Activated naive CD8-positive, alpha-beta T cell treated with anti-CD3 and anti-CD28 coated beads for 36 hours (primary cell): ENCODE results near the gene EPHA1. TPM values are rescaled to one million over a fixed set of nuclear protein-coding genes. Genes with fewer than 3 reads are reported as not detected.

Source experiments
- DNase-seq: peaks from one replicate; pipeline ENCODE4 v3.0.0; 2021
- H3K27ac Mint-ChIP-seq: one replicate; pipeline ENCODE4 v1.8.0; 2022; ENCODE audit warnings: mild to moderate bottlenecking, moderate library complexity, mixed read lengths
- H3K27me3 Mint-ChIP-seq: one replicate; pipeline ENCODE4 v1.8.0; 2022; ENCODE audit warnings: mild to moderate bottlenecking, mixed read lengths
- H3K36me3 Mint-ChIP-seq: one replicate; pipeline ENCODE4 v1.8.0; 2021; ENCODE audit warnings: mild to moderate bottlenecking, mixed read lengths
- H3K4me1 Mint-ChIP-seq: one replicate; pipeline ENCODE4 v1.8.0; 2021; ENCODE audit warnings: mixed read lengths
- H3K4me3 Mint-ChIP-seq: one replicate; pipeline ENCODE4 v1.8.0; 2022; ENCODE audit warnings: mild to moderate bottlenecking, moderate library complexity, mixed read lengths
- H3K9me3 Mint-ChIP-seq: one replicate; pipeline ENCODE4 v1.8.0; 2022; ENCODE audit warnings: mixed read lengths
- total RNA-seq, 2 experiments: library from RNA; stranded (reverse); gene quantifications; one replicate each; pipeline ENCODE4 v1.2.3, GENCODE V29; 2021

The EPHA1 gene
- total RNA-seq, 2 experiments from 2014 or later: 2.3 to 3.4 TPM

DNA sequence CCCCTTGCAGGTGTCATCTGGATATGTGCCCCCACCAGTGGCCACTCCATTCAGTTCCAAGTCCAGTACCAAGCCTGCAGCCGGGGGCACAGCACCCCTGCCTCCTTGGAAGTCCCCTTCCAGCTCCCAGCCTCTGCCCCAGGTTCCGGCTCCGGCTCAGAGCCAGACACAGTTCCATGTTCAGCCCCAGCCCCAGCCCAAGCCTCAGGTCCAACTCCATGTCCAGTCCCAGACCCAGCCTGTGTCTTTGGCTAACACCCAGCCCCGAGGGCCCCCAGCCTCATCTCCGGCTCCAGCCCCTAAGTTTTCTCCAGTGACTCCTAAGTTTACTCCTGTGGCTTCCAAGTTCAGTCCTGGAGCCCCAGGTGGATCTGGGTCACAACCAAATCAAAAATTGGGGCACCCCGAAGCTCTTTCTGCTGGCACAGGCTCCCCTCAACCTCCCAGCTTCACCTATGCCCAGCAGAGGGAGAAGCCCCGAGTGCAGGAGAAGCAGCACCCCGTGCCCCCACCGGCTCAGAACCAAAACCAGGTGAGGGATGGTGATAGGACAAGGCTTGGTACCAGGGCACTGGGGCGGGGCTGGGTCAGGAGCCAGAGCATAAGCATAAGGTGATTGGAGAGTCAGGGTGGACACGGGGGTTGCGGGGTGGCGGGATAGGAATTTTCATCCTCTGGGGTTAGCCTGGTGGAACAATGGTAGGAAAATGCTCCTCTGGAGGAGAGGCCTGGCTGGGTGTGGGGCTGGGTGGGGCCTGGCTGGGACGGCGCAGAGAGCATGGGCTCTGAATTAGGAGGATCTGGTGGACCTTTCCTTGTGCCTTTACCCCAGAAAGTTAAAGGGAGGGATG, 25.6 kb downstream of the EPHA1 start:
- H3K27ac Mint-ChIP-seq: peak overlapping the region; percentile 58
- peaks cover 8% of the 10 kb centered on the region for H3K36me3 Mint-ChIP-seq
- no peaks in the 10 kb centered on the region for H3K9me3 Mint-ChIP-seq
- H3K4me1 Mint-ChIP-seq: peaks cover 26% of the 10 kb centered on the region
- H3K27me3 Mint-ChIP-seq: no peaks in the 10 kb centered on the region
- no peak for DNase-seq
- H3K4me3 Mint-ChIP-seq: peak overlapping the region; percentile 76

DNA sequence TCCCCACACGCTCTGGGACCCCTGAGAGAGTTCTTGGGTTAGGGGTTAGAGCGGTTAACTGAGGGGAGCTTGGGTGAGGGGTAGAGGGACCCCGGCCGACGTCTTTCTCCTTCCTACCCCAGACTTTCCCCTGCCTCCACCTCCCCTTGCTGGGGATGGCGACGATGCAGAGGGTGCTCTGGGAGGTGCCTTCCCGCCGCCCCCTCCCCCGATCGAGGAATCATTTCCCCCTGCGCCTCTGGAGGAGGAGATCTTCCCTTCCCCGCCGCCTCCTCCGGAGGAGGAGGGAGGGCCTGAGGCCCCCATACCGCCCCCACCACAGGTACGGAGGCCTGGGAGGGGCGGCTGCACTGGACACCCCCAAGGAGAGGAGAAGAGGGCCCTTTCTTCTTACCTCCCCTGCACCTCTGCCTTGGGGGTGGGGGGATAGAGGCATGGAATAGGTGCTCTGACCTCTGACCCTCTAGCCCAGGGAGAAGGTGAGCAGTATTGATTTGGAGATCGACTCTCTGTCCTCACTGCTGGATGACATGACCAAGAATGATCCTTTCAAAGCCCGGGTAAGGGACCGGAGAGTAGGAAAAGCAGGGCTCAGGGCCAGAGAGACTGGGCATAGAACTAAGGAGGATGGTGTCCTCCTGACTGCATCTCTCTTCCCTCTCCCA, 26.4 kb downstream of the EPHA1 start:
- Mint-ChIP-seq H3K4me3 (peak overlapping the region; percentile 76), H3K27ac (peak overlapping the region; percentile 58), H3K27me3 (no peaks in the 10 kb centered on the region), H3K4me1 (peaks cover 29% of the 10 kb centered on the region), H3K36me3 (peaks cover 8% of the 10 kb centered on the region), H3K9me3 (no peaks in the 10 kb centered on the region)
- DNase-seq: no peak

DNA sequence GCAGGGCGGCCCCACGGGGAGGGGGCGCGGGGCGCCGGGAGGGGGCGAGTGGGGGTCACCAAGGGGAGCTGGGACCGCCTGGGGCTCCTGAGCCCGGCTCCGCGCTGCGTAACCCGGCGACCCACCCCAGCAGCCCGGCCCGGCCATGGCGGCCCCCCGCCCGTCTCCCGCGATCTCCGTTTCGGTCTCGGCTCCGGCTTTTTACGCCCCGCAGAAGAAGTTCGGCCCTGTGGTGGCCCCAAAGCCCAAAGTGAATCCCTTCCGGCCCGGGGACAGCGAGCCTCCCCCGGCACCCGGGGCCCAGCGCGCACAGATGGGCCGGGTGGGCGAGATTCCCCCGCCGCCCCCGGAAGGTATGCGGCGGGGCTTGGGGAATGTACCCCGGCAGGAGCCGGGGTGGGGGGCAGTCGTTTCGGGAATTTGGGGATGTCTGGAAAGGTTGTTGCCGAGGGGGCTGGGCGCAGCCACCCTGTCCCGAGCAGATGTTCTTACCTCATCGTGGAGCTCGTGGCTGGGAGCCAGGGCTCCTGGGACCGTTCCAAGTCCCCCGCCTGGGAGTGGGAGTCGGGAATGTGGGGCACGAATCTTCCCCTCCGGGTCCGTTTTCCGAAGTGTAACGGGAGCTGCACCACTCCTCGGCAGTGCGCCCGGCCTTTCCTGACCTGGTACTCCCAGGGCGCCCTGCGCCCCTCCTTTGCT, 27.1 kb downstream of the EPHA1 start:
- Mint-ChIP-seq H3K36me3 (peaks cover 8% of the 10 kb centered on the region), H3K27ac (peak overlapping the region; percentile 49), H3K27me3 (no peaks in the 10 kb centered on the region), H3K4me3 (peak overlapping the region; percentile 76), H3K9me3 (no peaks in the 10 kb centered on the region), H3K4me1 (peaks cover 33% of the 10 kb centered on the region)
- no peak for DNase-seq

DNA sequence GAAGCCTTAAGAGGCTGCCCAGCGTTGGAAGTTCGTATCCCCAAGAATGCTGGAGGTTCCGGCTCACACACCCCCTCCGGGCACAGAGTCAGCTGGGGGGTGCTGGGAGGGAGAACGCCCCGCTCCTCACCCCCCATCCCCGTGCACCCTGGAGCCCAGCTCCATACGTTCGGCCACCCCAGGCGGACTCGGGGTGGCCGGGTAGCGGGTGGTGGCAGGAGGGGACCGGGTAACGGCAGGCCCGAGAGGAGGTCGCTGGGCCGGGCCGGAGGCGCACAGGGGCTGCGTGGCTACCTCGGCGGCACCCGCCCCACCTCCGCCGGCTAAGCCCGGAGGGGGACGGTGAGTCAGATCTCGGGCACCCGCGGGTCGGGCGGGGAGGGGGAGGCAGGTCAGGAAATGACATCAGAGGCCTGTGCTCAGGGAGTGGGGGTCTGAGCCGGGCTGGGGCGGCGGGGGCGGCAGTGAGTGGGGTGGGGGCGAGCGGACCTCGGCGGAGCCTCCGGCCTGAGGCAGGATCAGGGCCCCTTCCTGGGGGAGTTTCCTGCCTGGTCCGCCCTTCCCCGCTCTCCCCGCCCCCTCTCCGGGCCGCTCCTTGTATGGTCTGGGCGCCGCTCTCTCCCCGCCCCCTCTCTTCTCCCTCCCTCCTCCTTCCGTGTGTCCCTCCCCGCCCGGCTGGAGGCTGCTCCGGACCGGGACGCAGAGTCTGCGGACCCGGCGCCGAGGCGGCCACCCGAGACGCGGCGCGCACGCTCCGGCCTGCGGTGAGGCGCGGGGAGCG, 27.8 kb downstream of the EPHA1 start, which contains the start of gene ZYX:
ZYX (plus strand) TSS at position 700 of the 781 bp plus-strand sequence. CDS start 227 bp downstream, outside the sequence.
- H3K27me3 Mint-ChIP-seq: no peaks in the 10 kb centered on the region
- peak within 1 kb of the TSS; percentile 89 for H3K4me3 Mint-ChIP-seq
- H3K9me3 Mint-ChIP-seq: no peaks in the 10 kb centered on the region
- peaks cover 40% of the 10 kb centered on the region for H3K4me1 Mint-ChIP-seq
- peaks cover 8% of the 10 kb centered on the region for H3K36me3 Mint-ChIP-seq
- peak within 1 kb of the TSS; percentile 98 for H3K27ac Mint-ChIP-seq
- DNase-seq: peak; percentile 93

DNA sequence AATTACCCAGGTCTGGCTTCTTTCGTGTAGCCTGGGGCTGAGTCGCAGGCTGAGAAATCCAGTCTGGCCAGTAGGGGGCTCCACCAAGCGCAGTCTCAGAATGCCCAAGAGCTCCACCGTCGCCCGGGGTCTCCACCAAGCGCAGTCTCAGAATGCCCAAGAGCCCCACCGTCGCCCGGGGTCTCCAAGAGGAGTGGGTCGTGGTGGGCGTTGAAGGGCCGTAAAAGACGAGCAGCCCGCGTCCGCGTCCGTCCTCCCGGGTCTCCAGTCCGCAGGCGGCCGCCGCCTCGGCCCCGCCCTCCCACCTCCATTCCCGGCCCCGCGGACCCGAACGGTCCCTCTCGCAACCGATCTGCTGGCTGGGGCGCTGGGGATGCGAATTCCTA, 28.4 kb downstream of the EPHA1 start:
- Mint-ChIP-seq H3K36me3 (peaks cover 8% of the 10 kb centered on the region), H3K4me3 (peak overlapping the region; percentile 89), H3K27ac (peak overlapping the region; percentile 98), H3K9me3 (no peaks in the 10 kb centered on the region), H3K27me3 (no peaks in the 10 kb centered on the region), H3K4me1 (peaks cover 46% of the 10 kb centered on the region)
- peak; percentile 83 for DNase-seq

DNA sequence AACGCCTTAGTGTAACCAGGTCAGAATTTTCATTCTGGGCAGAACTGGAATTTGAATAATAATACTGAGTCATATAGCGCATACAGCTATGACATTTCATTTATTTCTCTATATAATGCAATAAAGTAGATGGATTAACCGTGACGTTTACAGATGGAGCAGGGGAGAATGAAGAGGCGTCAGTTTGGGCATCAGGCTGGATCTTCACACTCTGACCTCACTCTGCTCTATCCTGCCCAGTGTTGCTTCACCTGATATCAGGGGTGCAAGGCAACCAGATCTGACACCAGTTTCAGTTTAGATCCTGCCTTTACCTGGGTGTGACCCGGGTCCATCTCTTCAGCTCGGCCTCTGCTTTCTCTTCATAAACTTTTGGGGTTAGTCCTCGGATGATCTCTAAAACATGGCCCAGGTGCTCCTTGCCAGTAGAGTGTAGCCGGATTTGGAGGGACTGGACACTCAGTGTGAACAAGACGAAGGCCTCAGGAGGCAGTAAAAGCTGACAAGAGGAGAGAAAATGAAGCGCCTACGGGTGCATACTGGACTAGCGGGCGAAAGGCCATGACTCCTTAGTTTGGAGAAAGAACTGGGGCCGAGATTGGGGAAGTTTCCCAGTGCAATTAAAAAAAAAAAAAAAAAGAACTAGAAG, 28.9 kb downstream of the EPHA1 start:
- H3K4me1 Mint-ChIP-seq: peaks cover 51% of the 10 kb centered on the region
- no peak for DNase-seq

DNA sequence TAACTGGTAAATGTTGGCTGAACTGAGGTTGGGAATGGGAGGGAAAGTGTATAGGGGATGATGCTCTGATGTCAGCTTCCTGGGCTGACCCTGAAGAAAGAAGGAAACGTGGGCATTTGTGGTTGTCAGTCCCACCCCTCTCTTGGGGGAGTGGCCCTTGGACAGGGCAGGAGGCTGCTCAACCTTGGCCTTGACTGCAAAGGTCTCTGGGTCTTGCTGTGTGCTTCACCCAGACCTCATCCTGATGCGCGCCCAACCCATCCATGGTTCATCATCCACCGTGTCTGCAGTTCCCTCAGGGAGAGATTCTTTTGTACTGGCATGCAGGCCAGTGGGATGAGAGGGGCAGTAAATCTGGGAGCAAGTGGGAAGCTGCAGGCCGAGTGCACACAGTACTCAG, 32.3 kb downstream of the EPHA1 start:
- Mint-ChIP-seq H3K4me3 (peak overlapping the region; percentile 2), H3K27ac (peak overlapping the region; percentile 92), H3K27me3 (no peaks in the 10 kb centered on the region), H3K9me3 (no peaks in the 10 kb centered on the region), H3K36me3 (peaks cover 3% of the 10 kb centered on the region), H3K4me1 (peaks cover 64% of the 10 kb centered on the region)
- DNase-seq: no peak

More for the DNA sequence above, 28.9 kb downstream of the EPHA1 start:
- Mint-ChIP-seq H3K36me3 (peaks cover 8% of the 10 kb centered on the region), H3K27ac (peak overlapping the region; percentile 98), H3K9me3 (no peaks in the 10 kb centered on the region), H3K4me3 (peak overlapping the region; percentile 89), H3K27me3 (no peaks in the 10 kb centered on the region)

DNA sequence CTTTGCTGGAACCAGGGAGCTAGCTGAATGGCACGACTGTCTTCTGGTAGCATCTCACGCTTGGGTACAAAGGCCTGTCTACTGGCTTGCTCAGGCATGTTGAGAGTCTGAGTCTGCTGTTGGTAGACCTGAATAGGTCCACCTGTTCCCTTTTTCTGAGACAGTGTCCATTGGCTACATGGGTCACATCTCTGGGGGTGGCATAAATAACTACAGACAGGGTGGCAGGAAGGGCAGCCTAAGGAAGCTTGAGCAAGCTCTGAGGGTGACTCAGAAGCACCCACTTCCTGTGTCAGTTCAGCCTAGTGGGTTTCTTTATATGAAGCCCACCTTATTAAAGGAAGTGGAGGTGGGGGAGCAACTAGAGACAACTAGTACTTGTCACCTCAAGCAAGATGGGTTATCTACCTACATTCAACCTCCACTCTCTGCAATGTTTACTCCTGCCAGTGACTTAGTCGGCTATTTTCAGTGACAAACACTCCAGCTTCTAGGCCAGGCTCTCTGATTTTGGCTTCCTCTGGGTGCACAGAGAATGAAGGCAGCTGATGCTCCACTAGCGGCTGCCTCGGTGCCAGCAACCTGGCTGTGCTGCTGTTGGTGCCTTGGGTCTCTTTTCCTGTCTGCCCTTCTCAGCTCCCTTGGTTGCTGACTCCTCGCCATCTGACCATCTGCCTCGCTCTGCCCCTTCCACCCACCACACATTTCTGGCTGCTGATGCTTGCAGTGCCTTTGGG, 33.2 kb downstream of the EPHA1 start:
- H3K4me1 Mint-ChIP-seq: peaks cover 69% of the 10 kb centered on the region
- H3K27ac Mint-ChIP-seq: peak overlapping the region; percentile 92
- no peaks in the 10 kb centered on the region for H3K9me3 Mint-ChIP-seq
- H3K4me3 Mint-ChIP-seq: peak overlapping the region; percentile 43
- DNase-seq: peak; percentile 46
- peaks cover 3% of the 10 kb centered on the region for H3K36me3 Mint-ChIP-seq
- no peaks in the 10 kb centered on the region for H3K27me3 Mint-ChIP-seq

DNA sequence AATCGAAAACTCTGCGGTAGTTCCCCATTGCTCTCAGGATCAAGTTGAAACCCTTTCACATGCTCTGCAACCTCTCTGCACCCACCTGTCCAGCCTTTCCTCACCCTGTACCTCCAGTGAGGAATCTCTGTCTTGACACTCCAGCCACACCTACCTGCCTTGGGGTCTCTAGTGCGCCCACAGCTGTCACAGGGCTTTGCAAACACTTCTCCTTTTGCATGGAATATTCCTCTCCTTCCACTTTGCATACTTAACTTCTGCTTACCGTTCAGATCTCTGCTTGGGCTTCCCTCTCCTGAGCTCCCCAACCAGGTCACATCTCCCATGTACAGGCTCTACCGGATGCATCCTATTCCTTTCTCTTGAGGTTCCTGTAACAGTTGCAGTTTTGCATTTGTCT, 34.1 kb downstream of the EPHA1 start:
- H3K4me3 Mint-ChIP-seq: no peak overlapping the region
- peak overlapping the region; percentile 92 for H3K27ac Mint-ChIP-seq
- H3K4me1 Mint-ChIP-seq: peaks cover 70% of the 10 kb centered on the region
- no peaks in the 10 kb centered on the region for H3K9me3 Mint-ChIP-seq
- DNase-seq: no peak
- H3K27me3 Mint-ChIP-seq: no peaks in the 10 kb centered on the region
- H3K36me3 Mint-ChIP-seq: peaks cover 3% of the 10 kb centered on the region

DNA sequence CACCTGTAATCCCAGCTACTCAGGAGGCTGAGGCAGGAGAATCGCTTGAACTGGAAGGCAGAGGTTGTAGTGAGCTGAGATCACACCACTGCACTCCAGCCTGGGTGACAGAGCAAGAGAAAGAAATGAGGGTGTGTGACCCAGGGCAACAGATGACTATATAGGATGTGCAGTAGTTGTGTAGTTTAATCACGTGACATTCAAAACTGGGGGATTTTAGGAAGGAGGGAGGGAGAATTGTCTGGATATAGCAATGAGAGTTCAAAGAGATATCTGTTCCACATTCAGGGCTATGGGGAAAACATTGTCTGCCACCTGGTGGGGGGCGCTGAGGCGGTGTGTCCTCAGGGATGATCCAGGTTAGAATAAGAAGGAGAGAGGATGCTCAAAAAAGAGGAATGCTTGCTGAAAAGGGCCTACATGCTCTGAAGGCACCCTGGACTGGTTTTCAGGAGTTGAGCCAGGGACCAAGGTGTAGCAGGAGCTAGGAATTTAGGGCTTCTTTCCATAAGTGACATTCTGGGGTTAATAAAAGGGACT, 35.3 kb downstream of the EPHA1 start:
- Mint-ChIP-seq H3K27me3 (no peaks in the 10 kb centered on the region), H3K27ac (peak overlapping the region; percentile 1), H3K36me3 (peaks cover 3% of the 10 kb centered on the region), H3K4me1 (peaks cover 59% of the 10 kb centered on the region), H3K4me3 (no peak overlapping the region), H3K9me3 (no peaks in the 10 kb centered on the region)
- no peak for DNase-seq

DNA sequence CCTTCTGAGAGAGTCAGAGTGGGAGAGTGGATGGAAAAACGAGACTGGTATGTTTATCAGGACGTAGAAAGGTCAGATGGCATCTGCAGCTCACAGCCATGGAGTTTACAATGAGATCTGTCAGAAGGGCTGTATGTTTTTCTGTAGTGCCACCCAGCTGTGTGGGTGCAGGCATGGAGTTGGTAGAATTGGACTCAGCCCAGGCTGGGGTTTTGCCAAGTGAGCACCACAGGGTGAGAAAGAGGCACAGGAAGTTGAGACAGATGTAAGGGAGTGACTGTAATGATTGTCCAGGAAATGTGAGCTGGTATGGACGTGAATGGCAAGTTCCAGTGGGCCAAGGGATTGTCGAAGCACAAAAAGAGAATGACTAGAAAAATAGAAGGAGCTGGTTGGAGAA, 36.6 kb downstream of the EPHA1 start:
- peak overlapping the region; percentile 82 for H3K27ac Mint-ChIP-seq
- peak overlapping the region; percentile 30 for H3K4me3 Mint-ChIP-seq
- peaks cover 51% of the 10 kb centered on the region for H3K4me1 Mint-ChIP-seq
- no peaks in the 10 kb centered on the region for H3K9me3 Mint-ChIP-seq
- DNase-seq: peak; percentile 37
- H3K36me3 Mint-ChIP-seq: peaks cover 3% of the 10 kb centered on the region
- H3K27me3 Mint-ChIP-seq: no peaks in the 10 kb centered on the region

DNA sequence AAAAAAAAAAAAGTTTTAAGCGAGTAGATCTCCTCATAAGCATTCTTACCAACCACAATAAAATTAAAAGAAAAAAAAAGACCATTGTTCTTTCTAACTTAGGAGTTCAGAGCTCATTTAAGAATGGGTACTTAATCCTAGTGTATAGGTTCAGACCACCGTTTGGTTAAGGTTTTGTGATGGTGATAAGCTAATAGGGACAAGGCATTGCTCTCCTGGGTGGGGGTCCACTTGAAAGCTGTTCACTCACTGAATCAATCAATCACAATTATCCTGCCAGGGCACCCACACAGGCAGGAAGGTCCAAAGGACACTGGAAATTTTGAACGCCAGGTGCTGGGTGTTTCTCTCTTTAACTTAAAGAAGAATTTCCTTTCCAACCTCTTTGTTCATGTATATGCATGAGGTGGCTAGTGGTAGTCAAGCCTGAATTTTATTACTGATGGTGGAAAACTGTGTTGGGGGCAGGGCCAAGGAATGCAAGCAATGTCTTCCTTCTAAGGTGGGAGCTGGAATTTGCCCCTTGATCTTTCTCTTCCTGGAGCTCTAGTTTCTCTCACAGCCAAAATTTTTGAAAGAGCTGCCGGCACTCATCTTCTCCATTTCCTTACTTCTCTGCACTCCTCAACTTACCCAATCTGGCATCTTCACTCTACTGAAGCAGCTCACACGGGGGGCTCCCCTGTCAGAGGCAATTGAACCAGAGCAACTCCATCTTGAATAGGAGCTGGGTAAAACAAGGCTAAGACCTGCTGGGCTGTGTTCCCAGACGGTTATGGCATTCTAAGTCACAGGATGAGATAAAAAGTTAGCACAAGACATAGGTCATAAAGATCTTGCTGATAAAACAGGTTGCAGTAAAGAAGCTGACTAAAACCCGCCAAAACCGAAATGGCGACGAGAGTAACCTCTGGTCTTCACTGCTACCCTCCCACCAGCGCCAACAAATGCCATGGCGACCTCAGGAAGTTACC, 38.7 kb downstream of the EPHA1 start:
- Mint-ChIP-seq H3K4me1 (peaks cover 33% of the 10 kb centered on the region), H3K4me3 (no peak overlapping the region), H3K27ac (no peak overlapping the region), H3K36me3 (peaks cover 3% of the 10 kb centered on the region), H3K27me3 (no peaks in the 10 kb centered on the region), H3K9me3 (no peaks in the 10 kb centered on the region)
- no peak for DNase-seq
